SHP77 treated with DMSO at 0.1 percent for 48 hours (cell line): ENCODE results near the gene DKK1.

Experiments used
- DNase-seq: peaks from one replicate; lab custom pipeline; 2025; lab: John Stamatoyannopoulos, UW

The DKK1 gene, protein sequence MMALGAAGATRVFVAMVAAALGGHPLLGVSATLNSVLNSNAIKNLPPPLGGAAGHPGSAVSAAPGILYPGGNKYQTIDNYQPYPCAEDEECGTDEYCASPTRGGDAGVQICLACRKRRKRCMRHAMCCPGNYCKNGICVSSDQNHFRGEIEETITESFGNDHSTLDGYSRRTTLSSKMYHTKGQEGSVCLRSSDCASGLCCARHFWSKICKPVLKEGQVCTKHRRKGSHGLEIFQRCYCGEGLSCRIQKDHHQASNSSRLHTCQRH

DNA sequence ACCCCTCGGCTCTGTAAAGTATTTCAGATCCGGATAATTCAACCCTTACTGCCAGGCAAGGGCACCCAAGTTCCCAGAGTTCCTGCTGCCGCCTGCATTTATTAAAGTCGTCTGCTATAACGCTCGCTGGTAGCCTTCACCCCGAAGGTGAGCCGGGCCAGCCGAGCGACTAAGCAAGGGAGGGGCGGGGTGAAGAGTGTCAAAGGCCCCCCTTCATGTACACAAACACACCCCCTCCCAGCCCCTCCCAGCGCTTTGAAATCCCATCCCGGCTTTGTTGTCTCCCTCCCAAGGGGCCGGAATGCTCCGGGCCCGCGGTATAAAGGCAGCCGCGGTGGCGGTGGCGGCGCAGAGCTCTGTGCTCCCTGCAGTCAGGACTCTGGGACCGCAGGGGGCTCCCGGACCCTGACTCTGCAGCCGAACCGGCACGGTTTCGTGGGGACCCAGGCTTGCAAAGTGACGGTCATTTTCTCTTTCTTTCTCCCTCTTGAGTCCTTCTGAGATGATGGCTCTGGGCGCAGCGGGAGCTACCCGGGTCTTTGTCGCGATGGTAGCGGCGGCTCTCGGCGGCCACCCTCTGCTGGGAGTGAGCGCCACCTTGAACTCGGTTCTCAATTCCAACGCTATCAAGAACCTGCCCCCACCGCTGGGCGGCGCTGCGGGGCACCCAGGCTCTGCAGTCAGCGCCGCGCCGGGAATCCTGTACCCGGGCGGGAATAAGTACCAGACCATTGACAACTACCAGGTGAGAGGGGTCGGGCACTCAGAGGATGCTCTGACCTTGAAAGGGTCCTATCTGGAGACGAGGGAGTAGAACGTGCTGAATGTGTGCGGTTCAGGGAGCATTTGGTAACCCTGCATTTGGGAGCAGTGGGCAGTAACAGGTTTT, at the start of gene DKK1:
TSS of gene DKK1 (plus strand) at position 349 of the 889 bp plus-strand sequence. CDS start at position 503, 154 bp downstream.
- peak; percentile 13 for DNase-seq

DNA sequence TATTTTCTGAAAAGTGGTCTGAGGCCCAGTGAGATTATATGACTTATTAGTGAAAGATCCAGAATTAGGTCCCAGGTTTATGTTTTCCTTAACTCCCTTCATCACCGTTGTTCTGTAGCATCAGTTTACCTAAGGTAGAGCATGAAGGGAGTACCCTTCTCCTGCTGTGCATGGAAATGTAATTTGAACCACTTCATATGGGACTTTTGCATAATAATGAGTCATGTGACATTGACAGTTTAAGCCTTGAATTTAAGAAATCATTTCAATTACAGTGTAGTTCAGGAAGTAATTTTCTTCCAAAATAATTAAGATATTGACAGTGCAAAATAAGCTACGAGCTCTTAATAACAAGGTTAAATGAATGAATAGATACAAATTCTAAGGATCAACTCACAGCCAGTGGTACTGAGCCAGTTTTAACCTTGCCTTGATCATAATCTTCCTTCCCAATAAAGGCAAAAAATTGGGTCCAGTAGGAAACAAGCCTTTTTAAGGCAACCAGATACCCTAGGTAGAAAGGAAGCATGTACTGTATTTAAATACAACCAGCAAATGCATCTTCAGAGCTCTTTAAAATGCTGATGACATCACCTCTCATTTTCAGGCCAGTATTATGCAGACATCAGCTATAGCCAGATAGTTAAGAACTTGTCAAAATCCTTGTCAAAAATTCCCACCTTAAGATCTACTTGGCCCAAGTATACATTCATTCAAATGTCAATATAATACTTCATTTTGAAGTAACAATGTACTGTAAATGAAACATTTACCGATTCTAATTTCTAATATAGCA, 48.8 kb upstream of the DKK1 start:
- DNase-seq: no peak

DNA sequence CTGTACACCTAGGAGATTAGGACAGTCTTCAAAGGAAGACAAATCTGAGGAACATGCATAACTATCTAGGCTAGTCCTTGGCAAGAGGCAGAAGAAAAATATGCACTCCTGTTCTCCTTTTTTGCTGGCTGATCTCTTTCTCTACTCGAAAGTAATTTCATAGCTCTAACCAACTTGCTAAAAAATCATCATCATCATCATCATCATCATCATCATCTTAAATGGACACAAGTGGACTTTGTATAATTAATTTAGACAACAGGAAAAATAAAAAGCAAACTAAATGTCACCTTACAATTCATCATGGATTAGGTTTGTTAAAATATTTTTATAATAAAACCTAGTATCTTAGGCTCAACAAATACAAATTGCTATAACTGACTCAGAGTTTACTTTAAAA, 47.2 kb upstream of the DKK1 start:
- DNase-seq: no peak

DNA sequence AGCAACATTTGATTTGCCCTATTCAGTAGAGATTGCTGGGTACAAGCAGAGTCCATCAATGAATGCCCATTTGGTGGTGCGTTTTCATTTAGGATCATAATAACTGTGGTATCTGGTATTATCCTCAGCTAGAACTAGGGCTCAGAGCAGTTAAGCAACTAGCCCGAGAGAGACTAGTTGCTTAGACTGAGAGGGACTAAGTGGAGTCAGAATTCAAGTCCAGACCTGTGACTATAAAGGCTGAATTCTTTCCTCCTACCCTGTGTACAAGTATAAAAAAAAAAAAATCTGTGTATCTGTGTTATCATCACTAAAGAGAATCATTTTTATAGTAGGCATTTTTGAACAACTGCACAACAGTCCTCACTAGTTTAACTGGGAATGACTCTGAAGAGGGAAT, 45.3 kb upstream of the DKK1 start:
- no peak for DNase-seq

DNA sequence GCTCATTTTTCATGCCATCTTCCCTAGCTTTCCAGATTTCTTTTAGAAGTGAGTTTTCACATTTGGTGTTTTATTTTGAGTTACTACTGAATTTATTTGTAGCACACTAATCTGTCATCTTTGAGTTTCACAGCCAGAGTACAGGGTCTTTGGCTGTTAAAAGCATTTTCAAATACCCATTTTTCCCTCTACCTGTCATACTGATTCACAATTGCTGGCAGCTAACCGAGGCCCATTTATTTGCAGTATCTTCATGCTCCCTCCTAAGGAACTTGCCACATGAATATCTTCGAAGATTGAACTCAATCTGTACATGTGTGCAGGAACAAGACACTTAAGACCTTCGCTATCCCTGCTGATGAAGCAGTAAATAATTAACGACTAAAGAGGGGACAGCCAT, 44.8 kb upstream of the DKK1 start:
- no peak for DNase-seq

DNA sequence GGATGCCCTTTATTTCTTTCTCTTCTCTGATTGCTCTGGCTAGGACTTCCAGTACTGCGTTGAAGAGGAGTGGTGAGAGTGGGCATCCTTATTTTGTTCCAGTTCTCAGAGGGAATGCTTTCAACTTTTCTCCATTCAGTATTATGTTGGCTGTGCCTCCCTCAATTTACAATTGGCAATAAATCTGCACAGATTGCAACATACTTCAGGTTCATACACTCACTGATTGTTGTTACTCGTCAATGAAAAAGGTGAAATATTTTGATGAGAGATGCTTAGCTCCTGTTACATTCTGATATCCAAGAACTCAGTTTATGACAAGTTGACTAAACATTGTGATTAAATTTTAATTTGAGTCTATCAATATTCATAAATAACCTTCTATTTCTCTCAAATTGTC, 37.9 kb upstream of the DKK1 start:
- no peak for DNase-seq

DNA sequence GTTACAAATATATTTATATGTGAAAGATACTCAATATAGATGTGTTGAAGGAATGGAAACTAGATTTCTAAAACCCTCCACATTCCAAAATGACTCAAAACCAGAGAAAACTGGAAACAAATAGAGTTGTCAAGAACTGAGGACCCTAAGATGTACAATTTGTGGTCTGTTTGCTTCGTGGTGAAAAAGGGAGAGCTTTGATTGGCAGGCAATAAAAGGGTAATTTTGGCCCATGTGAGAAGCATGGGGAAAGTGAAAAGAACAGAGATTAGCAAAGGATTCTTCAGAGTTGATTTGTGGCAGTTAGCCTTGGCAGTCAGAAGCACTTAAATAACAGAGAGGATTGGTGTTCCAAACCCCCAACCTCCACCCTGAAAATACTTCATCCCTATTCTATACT, 37.1 kb upstream of the DKK1 start:
- no peak for DNase-seq

DNA sequence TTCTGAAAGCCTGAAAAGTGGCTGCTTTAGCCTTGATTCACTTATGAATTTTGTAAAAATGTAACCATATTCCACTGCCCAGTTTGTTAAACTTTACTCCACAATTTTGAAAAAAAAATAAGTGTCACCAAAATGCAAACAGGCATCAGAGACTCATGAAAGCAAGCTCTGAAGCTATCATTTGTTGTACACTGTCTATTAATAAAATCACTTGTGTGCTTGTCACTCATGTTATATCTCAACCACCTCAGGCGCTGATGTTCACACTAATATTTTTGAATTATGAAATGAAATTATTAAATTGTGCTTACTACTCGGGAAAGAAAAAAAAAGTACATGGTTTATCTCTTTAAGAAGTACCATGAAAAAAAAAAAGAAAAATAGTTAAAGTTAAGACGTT, 34.5 kb upstream of the DKK1 start:
- DNase-seq: no peak

DNA sequence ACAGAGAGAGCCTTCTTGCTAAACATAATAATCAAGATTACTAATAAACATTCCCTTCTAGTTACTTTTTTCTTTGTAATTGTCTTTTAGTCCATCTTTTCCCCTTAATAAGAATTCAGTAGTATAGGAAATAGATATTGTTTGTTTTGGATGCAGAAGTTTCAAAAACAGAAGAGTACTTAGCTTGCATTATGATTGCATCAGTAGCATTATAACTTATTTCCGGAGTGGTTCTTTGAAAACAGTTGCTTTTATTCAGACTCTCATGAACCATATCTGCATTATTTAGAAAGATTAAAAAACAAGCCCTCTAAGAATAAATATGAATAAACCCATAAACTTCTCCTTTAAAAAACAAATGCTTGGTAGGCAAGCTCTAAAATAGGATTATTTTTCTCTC, 34.0 kb upstream of the DKK1 start:
- DNase-seq: no peak

DNA sequence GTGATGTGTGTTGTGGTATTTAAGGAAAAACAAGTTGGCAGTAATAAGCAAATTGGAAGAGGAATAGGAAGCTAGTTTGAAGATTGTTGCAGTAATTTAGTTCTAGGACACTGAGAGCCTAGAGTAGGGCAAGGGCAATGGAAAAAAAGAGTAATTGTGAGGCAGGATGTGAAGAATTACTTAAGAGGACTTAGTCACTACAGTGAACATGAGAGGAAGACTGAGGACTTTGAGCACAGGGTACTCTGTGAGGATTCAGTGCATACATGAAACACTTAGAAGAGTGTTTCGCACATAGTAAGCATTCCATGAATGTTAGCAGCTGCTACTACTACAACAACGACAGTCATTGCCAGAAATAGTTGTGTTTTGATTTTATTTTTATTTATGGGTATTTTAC, 30.9 kb upstream of the DKK1 start:
- DNase-seq: no peak

DNA sequence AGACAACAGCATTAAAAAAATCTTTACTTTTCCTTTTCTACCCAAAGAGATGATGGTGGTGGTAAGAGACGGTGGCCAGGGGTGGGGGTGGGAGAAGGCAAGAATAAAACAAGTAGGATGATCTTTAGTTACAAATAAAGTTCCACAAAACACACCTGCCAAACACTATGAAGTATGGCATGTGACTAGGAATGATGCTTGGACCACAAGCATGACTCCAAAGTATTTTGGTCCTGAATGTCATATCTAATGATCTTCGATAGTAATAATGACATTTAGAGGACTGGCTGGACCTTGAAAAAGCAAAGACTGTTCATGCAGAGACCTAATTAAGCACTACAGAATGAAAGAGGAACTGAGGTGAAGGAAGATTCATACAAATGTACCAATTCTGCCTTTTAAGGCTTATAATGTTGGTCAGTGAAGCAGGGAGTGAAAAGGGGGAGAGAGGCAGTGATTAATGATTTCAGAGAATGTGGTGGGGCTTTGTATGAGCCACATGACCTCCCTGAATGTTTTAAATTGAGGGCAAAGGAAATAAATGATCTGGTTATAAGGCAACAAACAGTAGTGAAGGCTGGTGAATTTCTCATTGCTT, 29.6 kb upstream of the DKK1 start:
- DNase-seq: no peak

DNA sequence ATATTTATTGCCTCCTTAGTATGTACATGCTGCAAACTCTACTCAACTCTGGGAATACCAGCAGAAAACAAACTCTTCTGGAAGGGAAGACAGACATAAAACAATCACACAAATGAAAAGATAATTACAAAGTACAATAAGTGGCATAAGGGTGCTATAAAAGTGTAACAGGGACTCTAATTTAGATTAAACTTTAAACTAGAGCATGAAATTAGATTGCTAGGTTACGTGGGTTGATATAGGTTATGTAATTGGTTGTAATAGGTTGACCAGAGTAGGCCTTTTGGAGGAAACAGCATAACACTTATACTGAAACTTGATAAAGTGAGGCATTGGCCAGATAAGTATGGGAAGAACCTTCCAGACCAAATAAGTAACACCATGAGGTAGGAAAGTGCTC, 26.2 kb upstream of the DKK1 start:
- DNase-seq: no peak

DNA sequence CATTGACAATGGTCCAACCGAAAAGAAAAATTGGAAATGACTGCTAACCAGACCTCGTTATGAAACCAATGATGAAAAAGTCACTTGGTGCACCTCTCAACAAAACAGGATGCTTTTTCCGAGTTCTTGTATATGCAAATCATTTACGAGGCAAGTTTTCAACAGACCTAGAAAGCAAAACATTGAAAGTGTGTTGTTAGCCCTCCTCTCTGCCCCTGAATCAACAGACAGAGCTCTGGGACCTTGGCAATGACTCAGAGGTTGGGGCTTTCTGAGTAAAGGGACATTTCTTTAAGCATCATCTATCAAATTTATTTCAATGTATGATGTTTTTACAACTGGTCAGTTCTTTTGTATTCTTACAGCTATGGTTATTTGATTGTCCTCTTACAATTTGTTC, 16.3 kb upstream of the DKK1 start:
- DNase-seq: no peak

DNA sequence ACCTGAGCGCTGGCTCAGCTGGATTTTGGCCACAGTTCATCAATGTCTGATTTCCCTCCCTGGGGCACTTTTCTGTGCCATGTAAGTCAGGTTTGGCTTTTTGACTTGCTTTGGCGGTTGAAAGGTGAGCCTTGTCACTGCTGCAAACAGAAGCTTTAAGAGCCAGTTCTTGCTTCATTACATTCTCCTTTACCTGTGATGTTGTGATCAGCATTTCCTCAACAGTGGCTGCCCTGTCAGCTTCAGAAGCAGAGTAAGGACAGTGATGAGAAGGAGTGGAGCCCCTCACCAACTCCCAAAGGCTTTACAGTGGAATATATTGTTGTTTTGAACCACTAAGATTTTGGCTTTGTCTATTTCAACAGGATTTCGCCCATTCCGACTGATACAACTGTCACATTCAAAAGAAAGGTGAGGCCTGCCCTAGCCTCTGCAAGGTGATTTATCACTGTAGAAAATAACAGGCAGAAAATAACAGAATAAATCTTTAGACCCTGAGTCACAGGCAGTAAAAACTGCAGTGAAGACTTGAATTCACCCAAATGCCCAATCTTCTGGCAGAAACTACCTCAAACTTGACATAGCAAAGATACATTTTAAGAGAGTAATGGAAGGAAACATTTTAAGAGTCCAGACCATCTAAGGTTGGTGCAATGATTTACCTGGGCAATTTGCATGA, 13.3 kb upstream of the DKK1 start:
- DNase-seq: no peak

DNA sequence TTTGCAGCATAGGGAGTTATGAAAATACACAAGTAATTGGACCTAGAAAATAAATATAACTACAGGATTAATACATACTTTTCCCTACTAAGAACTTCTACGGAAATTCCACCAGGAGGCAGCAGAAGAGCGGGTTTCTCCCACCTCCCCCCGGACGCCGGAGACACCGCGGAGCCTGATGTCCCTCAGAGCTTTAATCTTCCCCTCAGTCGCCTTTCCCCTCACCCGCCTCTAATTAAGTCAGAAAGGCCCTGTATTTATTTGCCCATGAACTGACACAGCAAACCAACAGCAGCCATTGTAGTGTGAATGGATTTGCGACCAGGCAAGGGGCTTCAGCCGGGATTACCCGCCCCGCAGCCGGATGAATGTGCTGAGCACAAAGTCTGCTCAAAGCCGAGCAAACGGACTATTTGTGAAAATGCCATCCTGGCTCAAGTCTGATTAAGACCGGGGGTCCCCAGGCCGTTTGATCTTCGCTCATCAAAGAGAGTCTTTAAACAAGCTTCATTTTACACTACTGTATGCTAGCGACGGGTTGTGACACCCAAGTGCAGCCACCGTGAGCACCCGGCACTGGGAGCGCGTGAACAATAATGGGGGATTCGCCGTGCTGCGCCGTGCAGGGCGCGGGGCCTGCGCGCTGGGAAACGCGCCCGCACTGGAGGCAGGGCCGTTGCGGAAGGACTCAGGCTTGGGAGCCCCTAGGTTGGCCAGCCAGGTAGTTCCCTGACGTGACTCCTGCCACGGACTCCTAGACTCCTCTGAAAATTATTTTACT, 5.6 kb upstream of the DKK1 start:
- DNase-seq: no peak

DNA sequence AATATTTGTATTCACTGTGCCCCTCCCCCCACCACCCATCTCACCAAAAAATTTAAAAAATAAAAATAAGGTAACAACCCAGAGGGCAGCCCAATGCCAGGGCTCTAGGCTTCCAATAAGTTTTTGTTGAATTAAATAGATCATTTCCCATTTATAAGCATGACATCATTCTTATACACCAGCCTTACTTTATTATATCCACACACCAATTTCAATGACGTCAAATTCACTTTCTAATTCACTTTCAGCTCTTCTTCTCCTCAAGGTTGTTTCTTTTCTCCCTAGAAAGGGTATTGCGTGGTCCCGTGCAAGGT, 1.2 kb upstream of the DKK1 start:
- DNase-seq: no peak

DNA sequence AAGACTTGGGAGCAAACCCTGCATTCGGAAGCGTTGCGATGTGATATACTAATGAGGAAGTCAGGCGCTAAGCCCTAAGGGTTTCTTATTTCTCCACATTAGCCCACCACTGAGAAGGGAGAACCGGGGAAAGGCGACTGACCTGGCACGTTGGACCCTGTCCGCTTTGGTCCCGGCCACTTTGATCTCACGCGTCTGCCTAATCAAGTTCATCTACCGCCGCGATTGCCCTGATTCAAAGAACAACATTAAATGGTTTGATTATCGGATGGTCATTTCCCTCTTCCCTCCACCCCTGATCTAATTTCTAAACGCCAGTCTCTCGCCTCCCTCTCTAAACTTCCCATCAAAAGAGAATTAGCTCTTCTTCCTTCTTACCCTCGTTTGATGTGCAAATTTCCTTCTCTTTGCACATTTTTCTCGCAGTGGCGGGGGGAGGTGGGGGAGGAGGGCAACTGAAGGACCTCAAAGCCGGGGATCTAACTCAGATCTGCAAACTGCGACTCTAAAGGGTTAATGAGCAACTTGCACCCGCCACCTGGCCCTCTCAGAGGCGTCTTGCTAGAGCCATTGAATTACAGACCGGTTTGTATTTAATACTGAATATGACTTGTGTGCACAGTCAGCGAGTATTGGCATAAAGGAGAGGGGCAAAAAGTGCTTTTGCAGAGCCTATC, 687 bp upstream of the DKK1 start:
- no peak for DNase-seq

DNA sequence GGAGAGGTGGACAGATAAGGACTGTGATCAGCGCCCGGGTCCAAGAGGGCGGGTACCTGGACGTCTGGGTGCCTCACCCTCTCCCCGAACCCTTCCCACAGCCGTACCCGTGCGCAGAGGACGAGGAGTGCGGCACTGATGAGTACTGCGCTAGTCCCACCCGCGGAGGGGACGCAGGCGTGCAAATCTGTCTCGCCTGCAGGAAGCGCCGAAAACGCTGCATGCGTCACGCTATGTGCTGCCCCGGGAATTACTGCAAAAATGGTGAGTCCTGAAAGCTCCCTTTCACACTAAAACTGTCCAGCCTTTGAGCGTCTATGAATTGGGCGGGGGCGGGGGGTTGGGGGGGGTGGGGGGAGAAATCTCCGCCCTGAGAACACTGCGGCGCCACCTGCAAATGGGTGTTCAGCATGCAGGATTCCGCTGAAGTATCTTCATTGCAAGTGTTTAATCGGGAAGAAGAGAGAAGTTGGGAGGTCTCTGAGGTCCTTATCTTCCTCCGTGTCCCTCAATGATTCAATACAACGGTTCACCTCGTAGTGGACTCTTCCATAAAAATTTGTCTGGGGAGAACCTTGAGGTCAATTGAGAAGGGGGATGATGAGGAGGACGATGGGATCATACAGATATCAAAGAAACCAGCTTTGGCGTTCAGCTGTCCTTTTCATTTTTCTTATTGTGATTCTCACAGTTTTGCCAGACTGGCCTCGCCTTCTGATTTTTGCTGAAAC, 906 bp downstream of the DKK1 start:
- no peak for DNase-seq

DNA sequence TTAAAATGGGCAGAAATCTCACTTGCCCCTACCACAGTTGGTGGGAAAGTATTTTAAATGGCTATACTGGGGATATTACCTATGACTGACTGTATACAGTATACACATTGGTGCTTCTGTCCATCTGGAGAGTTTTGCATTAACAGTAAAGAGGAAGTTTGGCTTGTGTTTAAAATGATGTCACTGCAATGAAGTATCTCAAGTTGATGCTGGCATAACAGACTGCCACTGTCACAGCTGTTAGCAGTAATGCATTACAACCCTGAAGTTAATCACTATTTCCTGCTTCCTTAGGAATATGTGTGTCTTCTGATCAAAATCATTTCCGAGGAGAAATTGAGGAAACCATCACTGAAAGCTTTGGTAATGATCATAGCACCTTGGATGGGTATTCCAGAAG, 1.9 kb downstream of the DKK1 start:
- DNase-seq: no peak

DNA sequence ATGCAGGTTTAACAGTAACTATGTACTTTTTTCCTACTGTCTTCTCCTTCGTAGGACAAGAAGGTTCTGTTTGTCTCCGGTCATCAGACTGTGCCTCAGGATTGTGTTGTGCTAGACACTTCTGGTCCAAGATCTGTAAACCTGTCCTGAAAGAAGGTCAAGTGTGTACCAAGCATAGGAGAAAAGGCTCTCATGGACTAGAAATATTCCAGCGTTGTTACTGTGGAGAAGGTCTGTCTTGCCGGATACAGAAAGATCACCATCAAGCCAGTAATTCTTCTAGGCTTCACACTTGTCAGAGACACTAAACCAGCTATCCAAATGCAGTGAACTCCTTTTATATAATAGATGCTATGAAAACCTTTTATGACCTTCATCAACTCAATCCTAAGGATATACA, 2.4 kb downstream of the DKK1 start:
- no peak for DNase-seq
